ENCODE measurements around the gene BMP8B.

Gene BMP8B

GRCh38 chr1:39722495-39722894 is 66.2 kb downstream of the BMP8B start:
- peak; percentile 20 for DNase-seq (ENCODE audit: low spot score)

GRCh38 chr1:39721664-39722063 is 67.0 kb downstream of the BMP8B start:
- DNase-seq (ENCODE audit: low spot score): no peak

GRCh38 chr1:39720094-39720999 is 68.3 kb downstream of the BMP8B start:
- DNase-seq (ENCODE audit: low spot score): peak; percentile 78

GRCh38 chr1:39717809-39718208 is 70.9 kb downstream of the BMP8B start:
- no peak for DNase-seq (ENCODE audit: low spot score)

- no peak for DNase-seq (ENCODE audit: low spot score)
Observed at GRCh38 chr1:39713557-39713956, 75.1 kb downstream of the BMP8B start.

- no peak for DNase-seq (ENCODE audit: low spot score)
Observed at GRCh38 chr1:39711966-39712340, 76.7 kb downstream of the BMP8B start.

- DNase-seq (ENCODE audit: low spot score): no peak
Observed at GRCh38 chr1:39711104-39711965, 77.3 kb downstream of the BMP8B start.

GRCh38 chr1:39707506-39707905 is 81.2 kb downstream of the BMP8B start:
- no peak for DNase-seq (ENCODE audit: low spot score)

All from RKO (cell line).